KOPT-K1 (cell line): Measurements from ENCODE around the gene AFDN.

Source experiments
- H3K27ac ChIP-seq: fragments of 200-600 bp; sonication (generic); 2 replicates; pipeline ENCODE4 v1.5.1; 2016; ENCODE audit warnings: antibody characterized with exemption, mild to moderate bottlenecking, low read depth, low read length; ENCODE audit not compliant: poor library complexity, severe bottlenecking
- H3K36me3 ChIP-seq: fragments of 200-600 bp; sonication (generic); 2 replicates; pipeline ENCODE4 v1.5.1; 2017; ENCODE audit warnings: antibody characterized with exemption, mild to moderate bottlenecking, low read length, moderate library complexity; ENCODE audit not compliant: insufficient read depth
- H3K9me3 ChIP-seq: fragments of 200-600 bp; sonication (generic); 2 replicates; pipeline ENCODE4 v1.5.1; 2017; ENCODE audit warnings: antibody characterized with exemption, low read length, mild to moderate bottlenecking; ENCODE audit not compliant: insufficient read depth, poor library complexity, severe bottlenecking

Gene AFDN

DNA sequence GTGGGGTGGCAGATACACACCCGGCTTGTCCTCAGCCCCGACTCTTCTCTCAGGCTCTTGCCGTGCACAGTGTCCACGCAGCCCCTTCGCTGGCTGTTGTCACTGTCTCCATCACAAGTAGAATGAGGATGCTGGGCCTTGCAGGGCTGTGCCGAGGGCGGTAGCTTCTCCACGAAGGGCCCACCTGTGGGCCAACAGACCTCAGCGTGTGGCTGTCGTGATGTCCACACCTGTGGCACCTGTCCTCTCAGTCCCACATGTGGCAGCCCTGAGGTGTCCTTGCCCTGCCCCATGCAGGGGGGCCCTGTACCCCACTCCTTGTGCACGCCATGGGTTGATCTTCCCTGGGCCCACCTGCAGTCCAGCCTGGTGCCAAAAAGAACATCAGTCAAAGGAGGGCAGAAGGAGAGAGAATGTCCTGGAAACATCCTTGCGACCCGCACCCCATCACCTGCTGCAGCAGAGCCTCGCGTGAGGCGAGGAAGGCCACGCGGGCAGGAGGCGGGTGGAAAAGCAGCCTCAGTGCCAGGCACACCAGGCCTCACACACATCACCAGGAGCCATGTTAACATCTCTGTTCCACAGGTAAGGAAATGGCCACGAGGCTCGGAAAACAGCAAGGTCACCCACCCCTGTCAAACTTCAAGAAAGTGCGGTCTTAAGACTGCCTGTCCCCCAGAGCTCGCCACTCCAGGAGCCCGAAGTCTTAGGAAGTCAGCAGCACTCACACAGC, 22.3 kb upstream of the AFDN start:
- no peak overlapping the region for H3K27ac ChIP-seq
- no peaks in the 10 kb centered on the region for H3K9me3 ChIP-seq
- no peaks in the 10 kb centered on the region for H3K36me3 ChIP-seq

DNA sequence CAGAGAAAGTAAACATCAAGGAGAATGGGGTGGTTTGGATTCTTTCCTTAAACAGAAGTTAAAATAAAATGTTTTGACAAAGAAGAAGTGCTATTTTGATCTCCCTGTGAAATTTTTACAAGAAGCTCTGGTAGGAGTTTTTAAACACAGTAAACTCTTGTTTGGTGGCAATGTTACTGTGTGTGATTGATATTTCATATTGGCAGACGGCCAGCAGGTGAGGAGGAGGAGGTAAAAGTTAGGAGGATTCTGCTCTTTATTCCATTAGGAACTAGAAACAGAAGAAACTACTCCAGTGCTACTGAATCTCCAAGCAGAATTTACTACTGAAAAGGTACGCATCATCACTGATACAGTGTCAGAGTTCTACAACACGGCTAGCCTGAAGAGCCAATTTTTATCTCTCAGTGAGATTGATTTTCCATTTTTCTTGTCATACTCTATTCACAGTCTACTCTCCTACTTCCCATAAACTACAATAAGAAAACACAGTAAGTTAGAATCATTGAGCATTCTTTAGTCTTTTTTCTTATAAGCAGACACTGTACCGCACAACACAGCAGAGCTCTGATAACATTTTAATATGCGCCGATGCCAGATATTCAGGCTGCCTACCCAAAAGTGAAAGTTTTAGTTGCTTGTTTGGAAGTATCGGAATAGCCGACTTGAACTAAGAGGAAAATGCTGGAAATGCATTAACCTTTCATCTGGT, 21.2 kb upstream of the AFDN start:
- Histone ChIP-seq H3K27ac (no peak overlapping the region), H3K9me3 (no peaks in the 10 kb centered on the region), H3K36me3 (no peaks in the 10 kb centered on the region)

- Histone ChIP-seq H3K36me3 (no peaks in the 10 kb centered on the region), H3K9me3 (no peaks in the 10 kb centered on the region), H3K27ac (no peak overlapping the region)
Measured at GRCh38 chr6:167806061-167806700, 20.5 kb upstream of the AFDN start.

- H3K27ac ChIP-seq = no peak overlapping the region
- no peaks in the 10 kb centered on the region for H3K9me3 ChIP-seq
- no peaks in the 10 kb centered on the region for H3K36me3 ChIP-seq
Measured at GRCh38 chr6:167807200-167807599, 19.5 kb upstream of the AFDN start.

GRCh38 chr6:167807756-167808155, 19.0 kb upstream of the AFDN start:
- Histone ChIP-seq H3K27ac (no peak overlapping the region), H3K36me3 (no peaks in the 10 kb centered on the region), H3K9me3 (no peaks in the 10 kb centered on the region)

DNA sequence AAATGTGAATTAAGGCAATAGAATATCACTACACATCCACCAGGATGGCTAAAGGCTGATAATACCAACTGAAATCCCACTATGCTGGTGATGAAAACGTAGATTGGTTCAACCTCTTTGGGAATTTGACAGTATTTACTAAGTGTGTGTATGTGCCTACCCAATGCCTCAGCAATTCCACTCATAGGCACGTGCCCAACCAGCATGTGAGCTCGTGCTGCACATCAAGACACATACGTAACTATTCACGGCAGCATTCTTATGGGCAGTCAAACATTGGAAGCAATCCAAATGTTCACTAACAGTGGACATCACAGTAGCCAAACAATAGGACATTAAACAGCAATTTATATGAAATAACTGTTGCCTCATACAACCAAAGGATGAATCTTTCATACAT, 15.7 kb upstream of the AFDN start:
- Histone ChIP-seq H3K27ac (no peak overlapping the region), H3K36me3 (no peaks in the 10 kb centered on the region), H3K9me3 (no peaks in the 10 kb centered on the region)

GRCh38 chr6:167811442-167812087, 15.1 kb upstream of the AFDN start:
- Histone ChIP-seq H3K36me3 (no peaks in the 10 kb centered on the region), H3K27ac (no peak overlapping the region), H3K9me3 (no peaks in the 10 kb centered on the region)

DNA sequence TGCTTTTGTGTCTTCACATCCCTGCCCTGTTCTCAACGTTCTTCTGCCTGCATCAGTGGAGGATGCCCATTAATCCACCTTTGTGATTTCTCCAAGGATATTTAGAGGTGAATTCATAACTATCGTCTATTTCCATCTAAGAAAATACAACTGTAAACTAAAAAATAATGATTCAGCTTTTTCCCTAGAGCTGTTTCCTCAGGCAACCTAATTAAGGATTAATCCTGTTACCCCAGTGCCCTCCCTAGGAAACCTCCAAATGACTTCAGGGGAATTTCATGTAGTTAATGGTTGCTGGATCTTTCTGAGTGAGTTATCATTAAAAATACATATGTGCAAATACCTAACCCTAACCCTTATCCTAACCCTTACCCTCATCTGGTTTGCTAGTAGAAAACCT, 14.6 kb upstream of the AFDN start:
- H3K27ac ChIP-seq = no peak overlapping the region
- no peaks in the 10 kb centered on the region for H3K9me3 ChIP-seq
- H3K36me3 ChIP-seq = no peaks in the 10 kb centered on the region

DNA sequence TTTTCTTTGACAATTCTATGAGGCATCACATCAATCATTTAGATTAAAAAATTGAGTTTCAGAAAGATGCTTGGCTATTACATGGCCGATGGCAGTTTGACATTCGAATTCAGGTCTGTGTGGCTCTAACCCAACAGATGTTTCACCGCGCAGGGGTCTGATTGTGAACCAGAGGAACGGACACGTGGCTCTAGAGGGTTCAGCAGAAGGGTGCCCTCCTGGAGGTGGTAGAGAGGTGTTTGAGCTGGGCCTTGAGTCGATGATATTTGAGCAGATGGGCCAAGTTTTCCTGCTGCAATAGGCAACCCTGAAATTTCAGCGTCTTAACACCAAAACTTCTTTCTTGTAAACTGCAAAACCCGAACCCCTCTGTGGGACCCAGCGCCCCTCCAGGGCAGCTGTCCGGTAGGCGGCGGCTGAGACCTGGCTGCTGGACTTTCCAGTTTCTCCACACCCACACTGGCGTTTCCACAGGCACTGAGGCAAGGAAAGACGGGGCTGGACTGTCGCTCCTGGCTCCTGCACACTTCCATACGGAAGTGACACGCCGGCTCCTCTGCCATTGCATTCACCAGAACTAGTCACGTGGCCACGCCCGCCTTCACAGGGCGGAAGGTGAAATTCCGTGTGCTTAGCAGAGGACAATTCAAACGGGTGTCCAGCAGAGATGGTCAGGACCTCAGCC, 11.3 kb upstream of the AFDN start:
- Histone ChIP-seq H3K36me3 (no peaks in the 10 kb centered on the region), H3K9me3 (no peaks in the 10 kb centered on the region), H3K27ac (no peak overlapping the region)

- Histone ChIP-seq H3K36me3 (no peaks in the 10 kb centered on the region), H3K27ac (no peak overlapping the region), H3K9me3 (no peaks in the 10 kb centered on the region)
Measured at GRCh38 chr6:167817016-167817415, 9.7 kb upstream of the AFDN start.

DNA sequence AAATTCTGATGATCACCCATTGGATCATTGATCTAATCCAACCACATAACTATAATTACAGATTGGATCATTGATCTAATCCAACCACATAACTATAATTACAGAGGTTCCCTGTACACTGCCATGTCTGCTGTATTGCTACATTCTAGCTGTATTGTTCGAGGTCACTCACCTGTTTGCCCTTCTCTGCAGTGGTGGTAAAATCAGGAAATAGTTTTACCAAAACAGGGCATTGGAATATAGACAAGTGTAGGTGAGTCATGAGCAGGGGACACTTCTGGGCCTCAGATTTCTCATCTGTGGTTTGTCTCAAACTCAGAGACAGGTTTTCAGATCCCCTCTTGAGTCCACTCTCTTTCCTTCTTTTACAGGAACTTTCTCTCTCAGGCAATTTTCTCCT, 9.0 kb upstream of the AFDN start:
- no peak overlapping the region for H3K27ac ChIP-seq
- no peaks in the 10 kb centered on the region for H3K36me3 ChIP-seq
- H3K9me3 ChIP-seq = no peaks in the 10 kb centered on the region

- Histone ChIP-seq H3K27ac (no peak overlapping the region), H3K9me3 (no peaks in the 10 kb centered on the region), H3K36me3 (no peaks in the 10 kb centered on the region)
Measured at GRCh38 chr6:167819576-167819975, 7.1 kb upstream of the AFDN start.

DNA sequence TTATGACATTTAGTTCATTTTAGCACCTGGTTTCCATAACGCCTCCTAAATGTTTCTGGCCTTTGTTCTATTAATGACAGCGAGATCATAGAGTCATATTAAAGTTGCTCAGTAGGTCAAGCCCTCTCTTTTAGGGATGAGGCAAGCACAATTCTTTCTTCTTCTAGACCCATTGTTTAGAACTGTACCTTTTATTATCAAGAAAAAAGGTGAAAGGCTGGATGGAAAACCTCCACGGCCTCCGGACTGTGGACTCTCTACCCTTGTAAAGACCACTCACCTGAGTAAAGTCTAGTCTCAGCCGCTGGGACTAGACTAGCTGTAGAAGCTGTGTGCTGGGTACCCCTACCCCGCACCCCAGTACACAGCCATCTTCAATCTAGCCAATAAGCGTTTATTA, 6.0 kb upstream of the AFDN start:
- H3K27ac ChIP-seq = no peak overlapping the region
- no peaks in the 10 kb centered on the region for H3K9me3 ChIP-seq
- H3K36me3 ChIP-seq = no peaks in the 10 kb centered on the region

DNA sequence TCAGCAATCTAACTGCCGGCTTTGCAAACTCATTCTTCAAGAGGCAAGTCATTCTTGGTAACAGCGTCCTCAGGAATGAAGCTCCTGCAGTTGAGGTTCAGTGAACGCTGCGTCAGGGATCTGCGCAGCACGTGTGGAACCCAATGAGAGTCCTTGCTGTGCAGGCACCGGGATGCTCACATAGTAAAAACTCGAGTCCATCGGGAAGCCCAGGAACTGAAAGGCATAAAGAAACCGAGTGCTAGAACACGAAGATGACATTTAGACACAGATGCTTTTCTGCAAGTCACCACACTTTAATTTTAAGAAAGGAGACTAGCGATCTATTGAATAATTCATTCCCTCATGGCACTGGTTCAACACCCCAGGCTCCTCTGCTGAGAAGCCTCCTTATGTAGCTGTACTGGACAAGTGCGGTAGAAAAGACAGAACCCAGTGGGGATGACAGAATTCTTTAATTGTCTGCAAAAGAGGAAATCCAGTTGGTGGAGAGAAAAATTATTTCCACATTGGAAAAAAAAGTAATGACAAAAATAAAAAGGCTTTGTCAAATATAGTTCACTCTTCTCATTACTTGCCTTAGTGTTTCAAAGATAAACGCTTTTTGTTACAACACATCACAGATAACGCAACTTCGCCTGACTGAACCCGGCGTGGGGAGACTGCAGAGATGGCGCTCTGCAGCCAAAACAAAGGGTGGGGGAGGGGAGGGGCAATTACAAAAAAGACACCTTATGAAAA, 1.9 kb upstream of the AFDN start:
- H3K36me3 ChIP-seq = no peaks in the 10 kb centered on the region
- H3K27ac ChIP-seq = no peak overlapping the region
- peaks cover 5% of the 10 kb centered on the region for H3K9me3 ChIP-seq
